Dermis microvascular lymphatic vessel endothelial cell (primary cell): ENCODE data around the gene OTOS. TPM values are rescaled to one million over a fixed set of nuclear protein-coding genes. Genes with fewer than 3 reads are reported as not detected.

Source experiments
- DNase-seq, 2 donors: peaks; one replicate each; pipeline versions ENCODE4 v3.0.0 to v3.0.0-alpha.2; 2010; ENCODE audit warnings: low read depth in 2 of 2
- total RNA-seq: library from RNA; depleted of rRNA; stranded (reverse); fragments of >200 nt; gene quantifications from 2 replicates; pipeline ENCODE4 v1.2.1, GENCODE V29; 2014

OTOS gene
- not detected in 2 replicates for total RNA-seq

GRCh38 chr2:240140511-240140910, at the start of gene OTOS:
OTOS (minus strand) TSS chr2:240140658; CDS start chr2:240140326, 332 bp downstream.
- no peak for DNase-seq

GRCh38 chr2:240189686-240190085, 49.2 kb upstream of the OTOS start:
- DNase-seq, result no peak

GRCh38 chr2:240187989-240188590, 47.6 kb upstream of the OTOS start:
- DNase-seq, result no peak

GRCh38 chr2:240186191-240186725, 45.8 kb upstream of the OTOS start:
- DNase-seq, result no peak

GRCh38 chr2:240184656-240185055, 44.2 kb upstream of the OTOS start:
- DNase-seq, result no peak

GRCh38 chr2:240183875-240184590, 43.6 kb upstream of the OTOS start:
- no peak for DNase-seq

- no peak for DNase-seq
Observed at GRCh38 chr2:240183006-240183874, 42.8 kb upstream of the OTOS start.

- no peak for DNase-seq
Observed at GRCh38 chr2:240182476-240182875, 42.0 kb upstream of the OTOS start.

GRCh38 chr2:240182001-240182400, 41.5 kb upstream of the OTOS start:
- no peak for DNase-seq

- DNase-seq, result no peak
Observed at GRCh38 chr2:240179941-240180666, 39.6 kb upstream of the OTOS start.

- DNase-seq, result no peak
Observed at GRCh38 chr2:240179186-240179815, 38.8 kb upstream of the OTOS start.

- no peak for DNase-seq
Observed at GRCh38 chr2:240178564-240178963, 38.1 kb upstream of the OTOS start.

- no peak for DNase-seq
Observed at GRCh38 chr2:240174496-240174895, 34.0 kb upstream of the OTOS start.

GRCh38 chr2:240172071-240172895, 31.8 kb upstream of the OTOS start:
- DNase-seq, result no peak

- DNase-seq, result no peak
Observed at GRCh38 chr2:240170883-240171282, 30.4 kb upstream of the OTOS start.

- DNase-seq, result no peak
Observed at GRCh38 chr2:240170354-240170735, 29.9 kb upstream of the OTOS start.

GRCh38 chr2:240169486-240170353, 29.3 kb upstream of the OTOS start:
- no peak for DNase-seq

- DNase-seq, result no peak
Observed at GRCh38 chr2:240168546-240169361, 28.3 kb upstream of the OTOS start.
